NCI-H446 treated with DMSO at 0.1 percent for 48 hours (cell line): ENCODE results near the gene PPM1N.

Experiments
- DNase-seq: peaks from one replicate; lab custom pipeline; 2025; lab: John Stamatoyannopoulos, UW

PPM1N gene

DNA sequence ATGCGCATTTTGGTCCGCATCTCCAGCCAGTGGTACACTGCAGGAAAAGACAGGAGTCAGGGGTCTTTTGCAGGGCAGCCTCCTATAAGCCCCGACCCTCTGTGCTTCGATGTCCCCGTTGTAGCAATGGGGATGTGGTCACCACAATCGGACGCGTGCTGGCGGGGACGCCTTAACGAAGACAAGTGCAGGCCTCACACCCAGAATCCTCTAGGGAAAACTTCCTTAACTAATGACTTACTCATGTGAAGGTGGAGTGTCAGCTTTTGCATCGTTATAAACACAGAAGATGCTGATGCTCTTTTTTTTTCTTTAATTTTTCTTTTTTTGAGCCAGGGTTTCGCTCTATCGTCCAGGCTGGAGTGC is 31.2 kb downstream of the PPM1N start:
- no peak for DNase-seq

GRCh38 chr19:45531349-45531748 is 33.1 kb downstream of the PPM1N start:
- DNase-seq, result no peak

- no peak for DNase-seq
Observed at GRCh38 chr19:45539459-45539858, 41.2 kb downstream of the PPM1N start.

GRCh38 chr19:45542234-45542668 is 44.0 kb downstream of the PPM1N start:
- DNase-seq, result no peak

- DNase-seq, result no peak
Observed at GRCh38 chr19:45547211-45547770, 49.0 kb downstream of the PPM1N start.

GRCh38 chr19:45547965-45548609 is 49.8 kb downstream of the PPM1N start:
- no peak for DNase-seq
